Measurements from ENCODE around the gene EFNA4.
"Not testable (repeated sequence)": the region's sequence is repeated elsewhere in the genome, so short reads cannot be mapped to it uniquely, and the experiment has no call there.

EFNA4 gene

DNA sequence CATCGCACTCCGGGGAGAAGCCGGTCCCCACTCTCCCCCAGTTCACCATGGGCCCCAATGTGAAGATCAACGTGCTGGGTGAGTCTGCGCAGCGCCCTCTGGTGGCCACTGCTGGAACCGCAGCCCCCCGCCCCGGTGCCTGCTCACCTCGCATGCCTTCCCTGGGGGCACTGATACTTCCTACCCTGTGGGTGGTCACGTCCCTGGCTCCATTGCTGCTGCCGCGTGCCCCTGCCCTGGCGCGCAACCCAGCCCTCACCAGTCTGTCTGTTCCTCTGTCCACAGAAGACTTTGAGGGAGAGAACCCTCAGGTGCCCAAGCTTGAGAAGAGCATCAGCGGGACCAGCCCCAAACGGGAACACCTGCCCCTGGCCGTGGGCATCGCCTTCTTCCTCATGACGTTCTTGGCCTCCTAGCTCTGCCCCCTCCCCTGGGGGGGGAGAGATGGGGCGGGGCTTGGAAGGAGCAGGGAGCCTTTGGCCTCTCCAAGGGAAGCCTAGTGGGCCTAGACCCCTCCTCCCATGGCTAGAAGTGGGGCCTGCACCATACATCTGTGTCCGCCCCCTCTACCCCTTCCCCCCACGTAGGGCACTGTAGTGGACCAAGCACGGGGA, 22.7 kb downstream of the EFNA4 start:
- DNase-seq, result peak; percentile 66

- no peak for DNase-seq
Measured at GRCh38 chr1:155086856-155087535, 23.5 kb downstream of the EFNA4 start.

DNA sequence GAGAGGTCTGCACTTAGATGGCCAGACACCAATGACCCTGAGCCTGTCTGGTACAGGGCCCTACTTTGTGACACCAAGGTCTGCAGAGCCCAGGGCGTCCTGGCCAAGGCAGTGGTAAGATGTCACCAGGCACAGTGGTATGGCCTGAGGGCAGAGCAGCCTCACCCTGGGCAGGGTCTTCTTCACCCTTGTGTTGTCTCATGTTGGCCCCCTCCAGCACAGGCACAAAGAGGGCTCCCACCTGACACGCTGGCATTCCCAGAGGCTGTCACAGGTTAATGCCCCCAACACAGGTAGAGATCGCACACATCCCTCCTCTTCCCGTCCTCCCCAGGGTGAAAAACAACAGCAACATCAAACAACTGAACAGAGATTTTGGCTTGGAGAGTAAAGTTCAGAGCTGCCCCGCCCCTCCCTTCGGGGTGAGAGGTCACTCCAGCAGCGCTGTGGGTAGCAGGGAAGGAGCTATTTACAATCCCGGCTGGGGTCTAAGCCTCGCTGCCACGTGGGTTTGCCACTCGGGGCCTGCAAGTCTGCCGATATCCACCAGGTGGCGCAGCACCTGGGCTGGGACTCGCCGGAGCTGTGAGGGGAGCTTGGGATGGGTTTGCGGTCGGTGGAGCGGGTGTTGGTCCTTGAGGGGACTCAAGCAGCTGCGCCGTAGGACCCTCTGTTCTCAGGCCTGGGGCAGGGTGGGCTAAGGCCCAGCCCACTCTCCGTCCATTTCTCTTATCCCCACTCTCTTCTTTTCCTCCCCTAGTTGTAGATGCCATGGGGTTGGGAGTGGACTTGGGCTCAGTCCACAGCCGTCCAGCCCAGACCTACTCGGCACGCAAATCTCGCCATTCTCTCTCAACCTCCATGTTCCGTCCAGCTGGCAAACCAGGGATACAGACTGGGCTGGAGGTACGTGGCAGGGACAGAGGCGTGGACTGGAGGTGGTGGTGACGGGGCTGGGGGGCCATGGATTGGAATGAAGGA, 27.8 kb downstream of the EFNA4 start:
- DNase-seq, result peak; percentile 71

GRCh38 chr1:155092131-155092530, 28.6 kb downstream of the EFNA4 start:
- no peak for DNase-seq

GRCh38 chr1:155092641-155093040, 29.1 kb downstream of the EFNA4 start:
- no peak for DNase-seq

- peak; percentile 41 for DNase-seq
Measured at GRCh38 chr1:155093911-155094621, 30.5 kb downstream of the EFNA4 start.

DNA sequence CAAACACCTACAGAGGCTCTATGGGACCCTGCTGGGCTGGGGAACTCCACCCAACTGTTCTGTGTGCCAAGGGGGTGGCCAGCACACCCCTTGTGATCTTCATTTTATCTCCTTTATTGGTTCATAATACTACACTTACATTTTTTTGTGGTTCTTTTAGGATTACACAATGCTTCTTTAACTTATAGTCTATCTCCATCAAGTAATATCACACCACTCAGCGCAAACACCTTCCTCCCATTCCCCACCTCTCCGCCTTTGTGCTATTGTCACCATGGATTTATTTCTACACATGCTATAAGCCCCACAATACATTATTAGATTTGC, 31.0 kb downstream of the EFNA4 start:
- no peak for DNase-seq

DNA sequence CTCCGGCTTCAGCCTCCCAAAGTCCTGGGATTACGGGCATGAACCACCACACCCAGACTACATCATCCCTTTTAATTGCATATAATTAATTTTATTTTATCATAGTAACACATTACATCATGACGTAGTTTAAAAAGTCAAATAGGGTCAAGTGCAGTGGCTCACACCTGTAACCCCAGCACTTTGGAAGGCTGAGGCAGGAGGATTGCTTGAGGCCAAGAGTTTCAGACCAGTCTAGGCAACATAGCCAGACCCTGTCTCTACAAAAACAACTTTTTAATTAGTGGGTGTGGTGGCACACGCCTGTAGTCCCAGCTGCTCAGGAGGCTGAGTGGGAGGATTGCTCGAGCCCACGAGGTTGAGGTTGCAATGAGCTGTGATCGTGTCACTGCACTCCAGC, 35.8 kb downstream of the EFNA4 start:
- DNase-seq, result no peak

DNA sequence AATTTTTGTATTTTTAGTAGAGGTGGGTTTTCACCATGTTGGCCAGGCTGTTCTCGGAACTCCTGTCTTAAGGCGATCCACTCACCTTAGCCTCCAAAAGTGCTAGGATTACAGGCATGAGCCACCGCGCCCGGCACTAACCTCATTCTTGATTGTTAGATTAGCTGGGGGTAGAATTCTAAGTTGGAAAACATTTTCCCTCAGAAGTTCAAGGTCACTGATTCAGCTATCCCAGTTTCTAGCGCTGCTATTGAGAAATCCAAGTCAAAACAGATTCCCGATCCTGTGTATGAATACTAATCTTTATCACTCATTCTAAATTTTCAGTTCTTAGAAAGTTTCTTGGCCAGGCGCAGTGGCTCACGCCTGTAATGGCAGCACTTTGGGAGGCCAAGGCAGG, 39.8 kb downstream of the EFNA4 start:
- no peak for DNase-seq

DNA sequence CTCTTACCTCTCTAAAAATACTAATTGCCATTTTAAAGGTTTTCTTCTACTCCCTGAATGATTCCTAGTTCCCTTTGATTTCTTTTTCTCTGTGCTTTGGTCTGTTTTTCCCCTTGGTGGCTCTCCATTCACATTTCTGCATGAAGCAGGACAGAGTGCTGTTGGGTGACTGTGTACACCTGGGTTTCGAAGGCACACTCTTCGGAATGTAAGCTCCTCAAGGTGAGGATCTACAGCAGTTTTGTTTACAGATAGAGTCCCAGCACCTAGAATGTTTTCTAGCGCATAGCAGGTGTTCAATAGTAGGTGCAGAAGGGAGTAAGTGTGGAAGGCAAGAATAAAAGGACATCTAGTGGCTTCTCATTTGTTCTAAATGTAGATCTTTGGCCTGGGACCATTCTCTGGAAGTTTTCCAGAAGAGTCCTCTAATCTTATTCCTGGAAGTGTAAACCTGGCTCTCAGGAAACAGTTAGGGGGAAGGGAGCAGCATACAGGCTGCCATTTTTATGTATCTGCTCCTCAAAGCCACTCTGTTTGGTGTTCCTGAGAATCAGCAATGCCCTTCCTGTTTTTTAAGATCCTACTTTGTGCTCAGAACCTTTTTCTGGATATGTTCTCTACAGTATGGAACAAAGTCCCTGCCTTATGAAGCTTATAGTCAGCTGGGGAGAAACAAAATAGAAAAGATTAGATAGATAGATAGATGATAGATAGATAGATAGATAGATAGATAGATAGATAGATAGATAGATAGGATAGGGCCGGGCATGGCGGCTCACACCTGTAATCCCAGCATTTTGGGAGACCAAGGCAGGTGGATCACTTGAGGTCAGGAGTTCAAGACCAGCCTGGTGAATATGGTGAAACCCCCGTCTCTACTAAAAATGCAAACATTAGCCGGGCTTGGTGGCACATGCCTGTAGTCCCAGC, 41.3 kb downstream of the EFNA4 start:
- no peak for DNase-seq

DNA sequence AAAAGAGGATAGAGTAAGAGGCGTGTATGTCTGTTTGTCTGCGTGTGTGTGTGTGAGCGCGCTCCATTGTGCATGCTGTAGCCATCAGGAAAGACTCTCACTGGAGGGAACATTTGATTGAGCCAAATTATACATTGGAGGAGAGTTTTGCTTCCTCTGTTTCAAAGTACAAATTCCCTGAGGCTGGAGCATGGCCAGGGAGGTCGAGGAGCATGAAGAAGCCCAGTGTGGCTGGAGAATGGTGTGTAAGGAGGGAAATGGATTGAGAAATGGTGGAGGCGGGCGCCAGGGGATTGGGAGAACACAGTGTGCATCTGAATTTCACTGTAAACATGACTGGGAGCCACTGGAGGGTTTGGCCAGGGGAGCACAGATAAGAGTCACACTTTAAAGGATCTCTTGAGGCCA, 42.1 kb downstream of the EFNA4 start:
- DNase-seq, result no peak

DNA sequence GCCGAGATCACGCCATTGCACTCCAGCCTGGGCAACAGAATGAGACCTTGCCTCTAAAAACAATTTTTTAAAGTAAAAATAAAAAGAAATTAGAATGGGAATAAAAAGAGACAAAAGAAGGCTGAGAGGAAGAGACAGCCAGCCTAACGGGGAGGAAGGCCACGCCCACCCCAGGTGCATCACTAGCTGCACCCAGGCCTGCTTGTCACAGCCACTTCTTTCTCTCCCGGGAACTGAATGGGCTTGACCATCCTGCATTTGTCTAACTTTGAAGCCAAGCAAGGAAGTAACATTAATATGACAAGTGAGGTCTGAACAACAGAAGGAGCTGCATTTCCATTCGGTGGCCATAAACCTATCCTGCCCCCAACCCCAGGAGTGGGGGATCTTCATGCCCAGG, 43.3 kb downstream of the EFNA4 start:
- DNase-seq, result no peak

- DNase-seq, result no peak
Measured at GRCh38 chr1:155107309-155108264, 44.0 kb downstream of the EFNA4 start.

DNA sequence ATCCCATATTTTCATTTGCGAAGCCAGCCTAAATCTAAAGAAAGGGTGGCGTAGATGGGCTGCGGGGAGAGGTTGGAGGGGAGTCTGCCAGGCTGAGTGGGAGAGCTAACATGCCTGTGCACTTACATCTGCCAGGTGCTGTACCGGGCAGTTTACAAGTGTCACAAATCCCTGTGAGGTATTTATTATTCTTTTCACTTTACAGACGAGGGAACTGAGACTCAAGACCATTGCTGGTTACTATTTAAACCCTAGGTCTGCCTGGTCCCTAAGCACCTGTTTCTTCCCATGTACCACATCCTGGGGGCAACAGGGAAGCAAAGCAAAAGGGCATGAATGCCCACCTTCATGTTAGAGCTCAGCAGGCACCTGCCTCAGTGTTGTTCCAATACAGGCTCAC, 44.8 kb downstream of the EFNA4 start:
- DNase-seq, result no peak

DNA sequence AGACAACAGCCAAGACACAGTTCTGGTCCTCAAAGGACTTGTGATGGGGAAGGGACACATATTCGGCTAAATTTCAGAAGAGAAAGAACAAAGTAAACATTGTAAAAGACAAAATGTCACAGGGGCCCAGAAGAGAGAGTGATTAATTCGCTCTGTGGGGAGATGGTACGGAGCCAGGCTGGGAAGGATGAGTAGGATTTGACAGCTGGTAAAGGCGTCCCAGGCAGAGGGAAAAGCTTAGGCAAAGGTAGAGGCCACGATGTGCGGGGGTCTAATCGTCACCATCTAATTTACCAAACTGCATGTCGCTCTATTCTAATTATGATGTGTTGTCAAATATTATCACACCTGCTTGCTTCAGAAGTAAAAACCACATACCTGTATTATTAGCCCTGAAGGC, 46.8 kb downstream of the EFNA4 start:
- no peak for DNase-seq

GRCh38 chr1:155110826-155111225, 47.3 kb downstream of the EFNA4 start:
- DNase-seq, result no peak

DNA sequence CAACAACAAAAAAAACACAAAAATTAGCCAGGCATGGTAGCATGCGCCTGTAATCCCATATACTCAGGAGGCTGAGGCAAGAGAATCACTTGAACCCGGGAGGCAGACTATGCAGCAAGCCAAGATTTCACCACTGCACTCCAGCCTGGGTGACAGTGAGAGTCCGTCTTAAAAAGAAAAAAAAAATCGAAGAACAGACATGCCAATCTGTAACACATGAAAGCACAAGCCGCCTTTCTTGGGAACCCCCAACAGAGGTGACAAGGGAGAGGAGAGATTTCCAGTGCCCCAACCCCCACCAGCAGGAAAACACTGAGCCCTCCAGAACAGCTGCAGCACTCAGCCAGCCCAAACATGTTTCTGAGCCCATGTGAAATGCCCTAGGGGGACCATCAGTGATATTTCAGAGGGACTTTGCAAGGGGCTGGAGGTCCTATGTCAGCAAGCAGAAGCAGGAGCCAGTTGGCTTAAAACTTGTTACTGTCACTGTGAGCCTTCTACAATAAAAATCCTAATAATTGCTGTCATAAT, 50.0 kb downstream of the EFNA4 start:
- no peak for DNase-seq

DNA sequence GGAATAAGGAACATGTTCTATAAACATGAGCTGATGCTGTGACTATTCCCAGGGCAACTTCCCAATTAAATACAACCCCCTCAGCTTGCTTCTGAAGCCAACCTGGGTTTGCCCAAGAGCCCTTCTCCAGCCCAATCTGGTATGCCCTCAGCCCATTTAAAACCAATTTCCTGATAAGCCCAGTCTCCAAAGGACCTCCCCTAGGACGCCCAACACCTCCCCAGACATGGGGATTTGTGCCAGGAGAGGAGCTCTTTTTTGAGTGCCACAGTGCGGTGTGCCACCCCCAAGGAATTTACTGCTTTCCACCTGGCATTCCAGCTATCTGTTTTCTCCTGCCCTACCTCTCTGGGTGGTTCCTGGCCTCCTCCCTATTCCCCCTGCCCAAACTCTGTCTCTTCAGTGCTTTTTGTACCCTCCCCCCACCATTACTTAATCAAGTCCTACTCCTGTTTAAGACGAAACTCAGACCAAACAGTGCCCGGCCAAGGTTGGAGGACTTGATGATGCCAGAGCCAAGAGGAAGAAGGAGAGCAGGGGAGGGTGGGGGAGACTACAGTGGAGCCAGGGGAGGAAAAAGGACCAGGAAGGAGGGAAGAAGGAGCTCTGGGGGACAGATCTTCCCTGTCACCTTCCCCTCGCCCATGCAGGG, 52.7 kb downstream of the EFNA4 start:
- no peak for DNase-seq

DNA sequence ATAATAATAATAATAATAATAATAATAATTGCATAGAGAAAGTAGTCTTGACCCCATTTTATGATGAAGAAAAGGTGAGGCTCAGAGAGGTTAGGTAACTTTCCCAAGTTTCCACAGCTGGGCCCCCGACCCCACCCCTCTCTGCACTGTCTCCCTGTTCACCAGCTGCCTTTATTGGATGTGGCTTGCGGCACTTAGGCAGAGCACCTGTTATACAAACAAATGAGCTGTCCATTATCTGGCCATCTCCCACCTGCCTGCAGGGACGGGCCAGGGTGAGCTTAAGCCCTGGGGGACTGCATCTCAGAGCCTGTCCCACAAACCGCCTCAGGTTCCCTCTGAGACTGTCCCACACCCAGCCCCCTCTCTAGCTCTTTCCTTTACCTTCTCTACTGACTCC, 54.1 kb downstream of the EFNA4 start:
- no peak for DNase-seq

GRCh38 chr1:155118090-155118489, 54.5 kb downstream of the EFNA4 start:
- not testable (repeated sequence) for DNase-seq
